Esophagus muscularis mucosa (tissue), 4 donors: ENCODE data around the gene AK4.

Experiments
- CTCF ChIP-seq, 3 experiments: fragments of 200-600 bp in 2 of 3; fragments of 450-650 bp in 1 of 3; sonication (generic) in 2 of 3; IDR thresholded peaks; one replicate each; pipeline ENCODE4 v1.5.1; 2017 to 2019; ENCODE audit warnings: antibody characterized with exemption in 3 of 3, mild to moderate bottlenecking in 2 of 3, moderate library complexity in 1 of 3
- EP300 ChIP-seq: sonication (generic); formaldehyde crosslinking; IDR thresholded peaks from one replicate; pipeline ENCODE4 v1.6.1; 2017; ENCODE audit warnings: antibody characterized with exemption
- POLR2A ChIP-seq: fragments of 450-650 bp; IDR thresholded peaks from one replicate; pipeline ENCODE4 v1.6.1; 2017; ENCODE audit warnings: antibody characterized with exemption, moderate library complexity, mild to moderate bottlenecking, low read depth
- POLR2AphosphoS5 ChIP-seq, 2 donors: sonication (generic); formaldehyde crosslinking; IDR thresholded peaks; one replicate each; pipeline ENCODE4 v1.6.1; 2017; ENCODE audit warnings: antibody characterized with exemption in 2 of 2

DNA sequence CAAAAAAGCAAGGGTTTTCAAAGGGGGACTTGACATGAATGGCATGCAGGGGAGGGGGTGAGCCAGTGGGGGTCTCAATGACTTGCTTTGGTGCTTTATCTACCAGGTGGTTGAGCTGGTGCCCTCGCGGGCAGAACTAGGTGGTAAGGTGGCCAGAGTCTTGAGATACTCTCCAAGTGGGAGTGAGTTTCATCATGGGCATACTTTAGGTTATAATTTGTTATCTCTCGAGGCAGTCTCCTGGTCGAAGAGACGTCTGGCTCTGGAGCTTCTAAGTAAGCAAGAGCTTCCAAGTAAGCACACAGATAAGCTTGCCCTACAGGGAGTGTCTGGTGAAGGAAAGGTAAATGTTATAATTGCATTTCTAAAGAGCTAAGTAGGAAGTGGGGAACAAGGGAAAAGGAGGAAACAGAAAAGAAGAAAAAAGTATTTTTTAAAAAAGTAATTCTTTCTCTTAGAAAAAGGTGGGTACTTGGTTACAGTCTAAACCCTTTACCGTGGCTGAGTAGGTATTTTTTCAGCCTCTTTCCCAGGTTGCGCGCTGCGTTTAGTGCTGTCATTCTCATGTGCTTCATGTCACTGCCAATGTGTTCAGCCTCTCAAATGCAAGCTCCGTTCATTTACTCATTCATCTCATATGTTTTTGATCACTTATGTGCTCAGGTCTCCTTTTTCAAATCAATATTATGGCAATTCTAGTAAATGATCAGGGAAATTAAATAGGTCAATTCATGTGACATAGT is 129.8 kb downstream of the AK4 start:
- TF ChIP-seq CTCF (IDR thresholded peaks at IDR 0.05) (no peak), POLR2A (no peak), POLR2AphosphoS5 (IDR thresholded peaks at IDR 0.05) (no peak), EP300 (no peak)
